ENCODE measurements around the gene FLT1. TPM values are rescaled to one million over a fixed set of nuclear protein-coding genes. Genes with fewer than 3 reads are reported as not detected.

The FLT1 gene
- total and polyA plus RNA-seq, 2 donors (not counting 1 experiment from before 2014, with no cell fraction given) = 1.3 to 2.5 TPM

DNA sequence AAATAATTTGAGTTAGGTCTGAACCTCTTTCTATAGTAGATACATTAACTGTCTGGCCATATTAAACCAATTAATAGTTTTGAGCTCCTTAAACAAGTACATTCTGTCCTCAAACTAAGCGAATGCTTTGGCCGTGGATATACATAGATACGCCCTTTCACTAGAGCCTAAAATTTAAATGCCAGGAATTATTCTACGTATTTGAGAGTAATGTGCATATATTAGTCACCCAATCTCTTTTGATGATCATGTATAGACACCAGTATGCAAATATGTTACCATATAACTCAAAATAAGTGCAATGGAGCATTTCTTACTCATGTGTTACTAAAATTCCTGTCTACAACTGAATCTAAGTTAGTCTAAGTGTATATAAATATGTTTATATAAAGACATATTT is 70.4 kb downstream of the FLT1 start:
- H3K9ac ChIP-seq (ENCODE audit: insufficient read depth, low read length) = no peak overlapping the region
- no peak for DNase-seq (ENCODE audit: low read depth in 2 of 2)
- H2AFZ ChIP-seq (ENCODE audit: low read length) = no peak overlapping the region
- H3K4me1 ChIP-seq (ENCODE audit: control insufficient read depth, extremely low read depth, insufficient read depth, low read length) = no peaks in the 10 kb centered on the region
- no peaks in the 10 kb centered on the region for H3K27me3 ChIP-seq (ENCODE audit: control insufficient read depth, insufficient read depth, low read length)
- H3K4me3 ChIP-seq (replicated peaks in 1 of 4; ENCODE audit: control extremely low read depth in 1 of 4, insufficient read depth in 1 of 4, low read depth in 3 of 4, low read length in 4 of 4) = no peak overlapping the region
- no peak for TF ChIP-seq EZH2 (IDR thresholded peaks at IDR 0.05; ENCODE audit: low read length, missing control alignments)
- TF ChIP-seq, protein P1, sequence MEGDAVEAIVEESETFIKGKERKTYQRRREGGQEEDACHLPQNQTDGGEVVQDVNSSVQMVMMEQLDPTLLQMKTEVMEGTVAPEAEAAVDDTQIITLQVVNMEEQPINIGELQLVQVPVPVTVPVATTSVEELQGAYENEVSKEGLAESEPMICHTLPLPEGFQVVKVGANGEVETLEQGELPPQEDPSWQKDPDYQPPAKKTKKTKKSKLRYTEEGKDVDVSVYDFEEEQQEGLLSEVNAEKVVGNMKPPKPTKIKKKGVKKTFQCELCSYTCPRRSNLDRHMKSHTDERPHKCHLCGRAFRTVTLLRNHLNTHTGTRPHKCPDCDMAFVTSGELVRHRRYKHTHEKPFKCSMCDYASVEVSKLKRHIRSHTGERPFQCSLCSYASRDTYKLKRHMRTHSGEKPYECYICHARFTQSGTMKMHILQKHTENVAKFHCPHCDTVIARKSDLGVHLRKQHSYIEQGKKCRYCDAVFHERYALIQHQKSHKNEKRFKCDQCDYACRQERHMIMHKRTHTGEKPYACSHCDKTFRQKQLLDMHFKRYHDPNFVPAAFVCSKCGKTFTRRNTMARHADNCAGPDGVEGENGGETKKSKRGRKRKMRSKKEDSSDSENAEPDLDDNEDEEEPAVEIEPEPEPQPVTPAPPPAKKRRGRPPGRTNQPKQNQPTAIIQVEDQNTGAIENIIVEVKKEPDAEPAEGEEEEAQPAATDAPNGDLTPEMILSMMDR (conservative IDR thresholded peaks at IDR 0.05 in 1 of 2, IDR thresholded peaks at IDR 0.05 in 1 of 2; ENCODE audit: low read depth in 1 of 2, low read length in 2 of 2) = no peak
- H3K36me3 ChIP-seq (ENCODE audit: control insufficient read depth, insufficient read depth, low read length) = no peaks in the 10 kb centered on the region
- H3K4me2 ChIP-seq (ENCODE audit: extremely low read depth, insufficient read depth, low read length) = no peak overlapping the region
- H3K27ac ChIP-seq (ENCODE audit: insufficient read depth, low read length) = no peak overlapping the region
- no peaks in the 10 kb centered on the region for H3K9me3 ChIP-seq (ENCODE audit: control insufficient read depth, insufficient read depth, low read depth, low read length)
- no peaks in the 10 kb centered on the region for H4K20me1 ChIP-seq (ENCODE audit: control insufficient read depth, extremely low read depth, insufficient read depth, low read length)
- no peaks in the 10 kb centered on the region for H3K79me2 ChIP-seq (ENCODE audit: control insufficient read depth, insufficient read depth, low read length)

DNA sequence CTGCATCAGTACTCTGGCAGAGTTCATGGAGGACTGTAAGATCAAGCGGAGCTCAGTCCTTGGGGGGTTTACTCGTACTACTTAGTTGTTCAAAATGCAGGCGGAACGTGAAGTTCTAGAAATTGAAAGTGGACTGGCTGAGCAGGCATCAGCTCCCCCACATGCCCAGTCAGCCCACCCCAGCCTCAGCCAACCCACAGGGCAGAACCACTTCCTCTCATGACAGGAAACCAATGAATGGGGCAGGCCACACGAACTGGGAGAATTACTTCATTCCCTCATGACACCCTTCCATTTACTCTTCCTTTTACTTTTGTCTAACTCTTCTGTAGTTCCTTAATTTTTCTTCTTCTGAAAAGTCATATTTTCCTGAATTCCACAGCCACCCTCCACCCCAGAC is 71.9 kb downstream of the FLT1 start:
- Histone ChIP-seq H3K9me3 (ENCODE audit: control insufficient read depth, insufficient read depth, low read depth, low read length) (no peaks in the 10 kb centered on the region), H4K20me1 (ENCODE audit: control insufficient read depth, extremely low read depth, insufficient read depth, low read length) (no peaks in the 10 kb centered on the region), H3K27ac (ENCODE audit: insufficient read depth, low read length) (no peak overlapping the region), H3K4me2 (ENCODE audit: extremely low read depth, insufficient read depth, low read length) (no peak overlapping the region), H3K27me3 (ENCODE audit: control insufficient read depth, insufficient read depth, low read length) (no peaks in the 10 kb centered on the region), H3K79me2 (ENCODE audit: control insufficient read depth, insufficient read depth, low read length) (no peaks in the 10 kb centered on the region), H3K4me3 (replicated peaks in 1 of 4; ENCODE audit: control extremely low read depth in 1 of 4, insufficient read depth in 1 of 4, low read depth in 3 of 4, low read length in 4 of 4) (no peak overlapping the region), H3K36me3 (ENCODE audit: control insufficient read depth, insufficient read depth, low read length) (no peaks in the 10 kb centered on the region), H2AFZ (ENCODE audit: low read length) (no peak overlapping the region), H3K4me1 (ENCODE audit: control insufficient read depth, extremely low read depth, insufficient read depth, low read length) (no peaks in the 10 kb centered on the region), H3K9ac (ENCODE audit: insufficient read depth, low read length) (no peak overlapping the region)
- DNase-seq (ENCODE audit: low read depth in 2 of 2) = no peak
- TF ChIP-seq EZH2 (IDR thresholded peaks at IDR 0.05; ENCODE audit: low read length, missing control alignments) = no peak
- TF ChIP-seq, protein P1 (conservative IDR thresholded peaks at IDR 0.05 in 1 of 2, IDR thresholded peaks at IDR 0.05 in 1 of 2; ENCODE audit: low read depth in 1 of 2, low read length in 2 of 2) = no peak

DNA sequence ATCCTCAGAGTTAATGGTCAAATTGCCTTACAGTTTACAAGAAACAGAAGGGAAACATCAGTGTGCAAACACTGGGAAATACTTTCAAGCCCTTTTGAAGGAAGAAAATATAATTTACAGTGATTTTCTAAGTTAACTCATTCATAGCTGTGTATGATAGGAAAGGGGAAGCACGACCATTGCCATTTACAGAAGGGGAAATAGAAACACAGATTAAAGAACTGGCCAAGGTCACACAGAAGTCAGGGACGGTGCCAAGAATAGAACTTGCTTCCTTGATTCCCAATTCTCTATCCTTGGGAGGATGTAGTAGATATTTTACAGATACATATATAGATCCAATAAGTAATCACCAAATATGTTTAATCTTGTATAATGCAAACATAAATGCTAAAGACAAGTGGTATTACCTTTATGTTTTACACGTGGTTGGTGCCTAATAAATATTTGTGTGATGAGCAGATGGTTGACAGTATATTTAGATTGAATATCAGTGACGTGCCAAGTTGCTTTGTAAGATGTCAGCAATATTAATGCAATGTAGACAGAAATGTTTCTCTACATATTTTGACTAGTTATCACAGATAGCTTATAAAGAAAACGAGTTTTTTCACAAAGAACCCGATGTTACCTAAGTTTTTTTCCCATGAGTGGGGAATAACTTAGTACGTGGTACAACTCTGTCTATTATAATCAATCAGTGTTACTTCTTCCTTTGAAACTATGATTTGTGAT is 73.1 kb downstream of the FLT1 start:
- Histone ChIP-seq H4K20me1 (ENCODE audit: control insufficient read depth, extremely low read depth, insufficient read depth, low read length) (no peaks in the 10 kb centered on the region), H3K79me2 (ENCODE audit: control insufficient read depth, insufficient read depth, low read length) (no peaks in the 10 kb centered on the region), H3K4me1 (ENCODE audit: control insufficient read depth, extremely low read depth, insufficient read depth, low read length) (no peaks in the 10 kb centered on the region), H3K27me3 (ENCODE audit: control insufficient read depth, insufficient read depth, low read length) (no peaks in the 10 kb centered on the region), H3K36me3 (ENCODE audit: control insufficient read depth, insufficient read depth, low read length) (no peaks in the 10 kb centered on the region), H3K4me3 (replicated peaks in 1 of 4; ENCODE audit: control extremely low read depth in 1 of 4, insufficient read depth in 1 of 4, low read depth in 3 of 4, low read length in 4 of 4) (no peak overlapping the region), H3K9ac (ENCODE audit: insufficient read depth, low read length) (no peak overlapping the region), H3K27ac (ENCODE audit: insufficient read depth, low read length) (no peak overlapping the region), H3K9me3 (ENCODE audit: control insufficient read depth, insufficient read depth, low read depth, low read length) (no peaks in the 10 kb centered on the region), H3K4me2 (ENCODE audit: extremely low read depth, insufficient read depth, low read length) (no peak overlapping the region), H2AFZ (ENCODE audit: low read length) (no peak overlapping the region)
- TF ChIP-seq, protein P1 (conservative IDR thresholded peaks at IDR 0.05 in 1 of 2, IDR thresholded peaks at IDR 0.05 in 1 of 2; ENCODE audit: low read depth in 1 of 2, low read length in 2 of 2) = no peak
- no peak for TF ChIP-seq EZH2 (IDR thresholded peaks at IDR 0.05; ENCODE audit: low read length, missing control alignments)
- no peak for DNase-seq (ENCODE audit: low read depth in 2 of 2)

Measured in fibroblast of lung (primary cell).